HG03039 (cell line): ENCODE measurements around the gene KCNJ12.
"Not testable (repeated sequence)": the region's sequence is repeated elsewhere in the genome, so short reads cannot be mapped to it uniquely, and the experiment has no call there.

Experiments used
- ATAC-seq: cut with Tn5 transposase; IDR thresholded peaks from one replicate; pipeline ENCODE4 v1.9.1; 2021; ENCODE audit warnings: mild to moderate bottlenecking, moderate library complexity; ENCODE audit not compliant: unreplicated experiment

KCNJ12 gene

DNA sequence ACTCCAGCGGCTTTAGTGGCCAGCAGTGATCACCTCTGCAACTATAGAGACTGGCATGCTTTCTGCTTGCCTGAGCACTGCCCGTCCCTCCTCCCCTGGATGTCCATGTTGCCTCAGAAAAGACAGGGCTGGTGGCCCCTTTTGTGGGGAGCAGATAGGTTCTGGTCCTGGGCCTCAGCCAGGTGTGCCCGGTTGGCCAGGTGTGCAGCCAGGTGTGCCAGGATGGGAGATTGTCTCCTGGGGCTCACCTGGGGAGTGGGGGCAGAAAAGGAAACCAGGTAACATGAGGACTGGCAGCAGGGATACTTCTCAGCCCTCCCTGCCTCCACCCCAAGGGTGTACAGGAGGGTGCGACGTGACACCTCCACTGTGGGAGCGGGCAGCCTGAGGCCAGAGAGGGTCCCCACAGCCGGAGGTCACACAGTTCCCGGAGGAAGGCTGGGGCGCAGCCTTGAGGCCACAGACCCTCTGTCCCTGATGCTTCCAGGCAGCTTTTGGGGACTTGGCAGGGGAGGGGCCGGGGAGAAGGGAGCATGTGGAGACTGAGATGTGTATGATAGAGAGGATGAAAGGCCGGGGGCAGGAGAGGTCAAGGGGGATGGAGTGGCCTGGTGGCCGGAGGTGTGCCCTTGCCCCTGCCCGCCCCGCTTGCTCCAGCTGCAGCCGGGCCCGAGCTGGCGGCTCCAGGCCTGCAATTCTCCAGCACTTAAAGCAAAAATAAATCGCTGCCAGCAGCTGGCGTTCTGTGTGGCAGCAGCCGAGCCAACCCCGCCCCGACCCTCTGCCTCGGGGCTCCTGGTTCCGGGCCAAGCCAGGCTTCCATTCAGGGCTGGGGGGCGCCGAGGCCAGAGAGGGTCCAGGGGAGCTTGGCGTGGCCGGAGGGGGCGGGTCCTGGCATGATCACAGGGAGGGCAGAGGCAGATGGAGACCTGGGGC, 6.7 kb downstream of the KCNJ12 start:
- ATAC-seq, result no peak

DNA sequence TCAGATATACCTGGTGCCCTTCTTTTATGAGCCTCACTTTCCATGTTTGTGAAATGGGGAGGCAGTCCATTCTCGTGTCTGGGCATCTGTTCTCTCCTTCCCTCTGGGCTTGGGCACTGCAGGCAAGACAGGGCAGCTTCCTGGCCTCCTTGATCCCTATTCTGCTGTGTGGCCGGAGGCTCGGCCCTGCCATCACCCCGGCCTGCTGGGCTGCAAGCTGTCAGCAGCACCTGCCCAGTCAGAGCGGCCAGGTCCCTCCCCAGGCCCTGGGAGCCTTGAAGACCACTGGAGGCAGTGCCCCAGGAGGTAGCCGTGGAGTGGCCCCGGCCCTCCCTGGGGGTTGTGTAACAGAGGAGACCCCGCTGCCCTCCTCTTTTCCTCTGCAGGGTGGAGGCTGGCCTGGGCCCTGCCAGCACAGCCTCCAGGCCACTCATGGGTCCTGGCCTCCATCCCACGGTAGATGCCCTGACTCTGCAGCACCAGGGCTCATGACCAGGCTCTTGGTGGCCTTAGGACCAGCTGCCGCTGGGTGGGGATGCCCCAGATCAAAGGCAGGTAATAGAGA, 9.2 kb downstream of the KCNJ12 start:
- no peak for ATAC-seq

DNA sequence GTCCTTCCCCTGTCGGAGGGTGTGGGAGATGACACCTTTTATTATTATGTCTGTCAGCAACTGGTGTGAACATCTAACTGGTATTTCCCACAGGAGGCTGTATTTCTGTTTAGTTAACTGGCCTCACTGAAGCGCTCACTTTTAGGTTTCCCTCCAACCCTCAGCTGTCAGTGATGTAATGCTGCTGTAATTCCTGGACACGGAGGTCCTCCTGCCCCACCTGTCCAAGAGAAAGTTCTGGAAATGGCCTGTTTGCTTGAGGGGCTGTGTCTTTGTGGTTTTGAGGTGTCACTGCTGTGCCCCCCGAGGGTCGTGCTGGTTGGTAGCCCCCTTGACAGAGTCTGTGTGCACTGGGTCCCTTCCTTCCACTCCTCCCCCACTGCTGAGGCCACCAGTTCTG, 11.5 kb downstream of the KCNJ12 start:
- ATAC-seq, result no peak

DNA sequence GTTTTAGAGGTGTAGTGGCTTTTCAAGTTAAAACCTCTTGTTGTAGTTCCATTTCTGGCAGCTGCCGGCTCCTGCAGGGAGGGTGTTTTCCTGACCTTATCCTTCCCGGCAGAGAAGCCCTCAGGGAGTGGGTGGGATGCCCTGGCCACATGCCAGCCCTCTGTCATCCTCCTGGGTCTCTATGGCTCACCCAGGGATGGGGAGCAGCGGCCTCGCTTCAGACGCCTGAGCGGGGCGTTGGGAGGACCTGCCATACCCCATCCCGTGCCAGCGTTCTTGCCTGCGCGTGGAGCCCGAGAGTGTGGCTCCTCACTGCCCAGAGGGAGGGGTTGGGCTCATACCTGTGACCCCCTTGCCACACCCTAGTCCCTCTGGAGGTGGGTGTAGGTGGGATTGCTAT, 11.9 kb downstream of the KCNJ12 start:
- no peak for ATAC-seq

DNA sequence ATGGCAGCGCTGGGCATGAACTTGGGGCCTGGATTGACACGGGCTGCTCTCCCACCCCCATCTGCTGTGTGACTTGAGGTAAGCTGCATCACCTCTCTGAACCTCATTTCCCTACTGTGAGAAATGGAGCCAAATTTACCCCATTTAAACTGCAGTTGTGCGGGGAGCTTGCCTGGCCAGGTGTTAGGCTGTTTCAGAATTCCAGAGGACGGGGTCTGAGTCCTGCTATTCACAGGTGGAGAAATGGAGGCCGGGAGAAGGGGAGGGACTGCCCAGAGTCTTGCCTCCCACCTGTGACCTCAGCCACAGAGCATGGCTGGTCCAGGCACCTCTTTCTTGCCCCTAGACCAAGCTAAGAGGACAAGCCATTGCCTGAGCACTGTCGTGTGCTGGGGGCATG, 12.8 kb downstream of the KCNJ12 start:
- no peak for ATAC-seq

- no peak for ATAC-seq
Observed at GRCh38 chr17:21389394-21389793, 13.2 kb downstream of the KCNJ12 start.

GRCh38 chr17:21390294-21390693, 14.1 kb downstream of the KCNJ12 start:
- ATAC-seq, result no peak

GRCh38 chr17:21392266-21392665, 16.1 kb downstream of the KCNJ12 start:
- ATAC-seq, result no peak

DNA sequence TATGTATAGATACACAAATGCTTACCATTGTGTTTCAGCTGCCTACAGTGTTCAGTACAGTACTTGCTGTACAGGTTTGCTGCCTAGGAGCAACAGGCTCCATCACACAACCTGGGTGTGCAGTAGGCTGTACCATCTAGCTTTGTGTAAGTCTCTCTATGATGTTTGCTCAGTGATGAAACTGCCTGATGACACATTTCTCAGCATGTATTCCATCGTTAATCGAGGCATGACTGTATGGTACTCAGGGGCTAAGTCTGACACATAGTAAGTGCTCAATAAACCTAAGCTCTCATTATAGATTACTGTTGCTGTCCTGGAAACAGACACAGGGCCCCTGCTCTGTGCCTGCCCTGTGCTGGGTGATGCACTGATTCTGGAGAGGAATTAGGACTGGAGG, 18.1 kb downstream of the KCNJ12 start:
- no peak for ATAC-seq

DNA sequence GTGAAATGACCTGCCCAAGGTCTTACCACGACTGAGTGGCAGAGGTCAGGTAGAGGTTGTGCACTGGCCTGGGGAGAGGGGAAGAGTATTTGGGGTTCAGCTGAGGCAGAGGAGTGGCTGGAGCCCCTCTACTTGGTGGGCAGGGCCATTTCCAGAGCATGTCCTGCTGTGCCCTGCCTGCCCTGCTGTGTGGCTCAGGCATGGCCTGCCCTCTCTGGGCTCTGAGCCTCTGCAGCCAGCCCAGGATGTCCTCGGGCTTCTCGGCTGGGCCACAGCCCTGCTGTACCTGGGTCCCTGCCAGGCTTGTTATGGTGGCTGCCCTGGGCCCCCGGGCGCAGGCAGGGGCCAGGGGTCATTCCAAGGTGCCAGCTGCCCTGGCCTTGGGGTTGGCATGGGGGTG, 19.6 kb downstream of the KCNJ12 start:
- no peak for ATAC-seq

DNA sequence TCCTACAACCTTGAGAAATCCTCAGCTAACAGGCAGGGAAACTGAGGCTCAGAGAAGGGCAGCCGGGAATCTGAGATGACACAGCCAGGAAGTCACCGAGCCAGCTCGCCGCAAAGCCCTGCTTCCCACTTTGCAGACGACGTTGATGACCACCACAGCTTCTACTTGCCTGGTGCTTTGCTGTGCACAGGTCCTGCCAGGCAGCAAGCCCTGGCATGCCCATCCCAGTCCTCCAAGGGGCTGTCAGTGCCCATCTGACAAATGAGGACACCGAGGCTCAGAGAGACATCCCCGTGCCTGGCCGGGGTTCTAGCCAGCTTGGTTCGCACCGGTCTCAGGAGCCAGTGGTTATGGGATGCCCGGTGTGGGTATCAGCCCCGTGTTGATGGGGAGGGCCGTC, 20.1 kb downstream of the KCNJ12 start:
- no peak for ATAC-seq

- ATAC-seq, result no peak
Observed at GRCh38 chr17:21397341-21398190, 21.4 kb downstream of the KCNJ12 start.

GRCh38 chr17:21399474-21400186, 23.5 kb downstream of the KCNJ12 start:
- ATAC-seq, result no peak

GRCh38 chr17:21400187-21400569, 24.0 kb downstream of the KCNJ12 start:
- ATAC-seq, result not testable (repeated sequence)

DNA sequence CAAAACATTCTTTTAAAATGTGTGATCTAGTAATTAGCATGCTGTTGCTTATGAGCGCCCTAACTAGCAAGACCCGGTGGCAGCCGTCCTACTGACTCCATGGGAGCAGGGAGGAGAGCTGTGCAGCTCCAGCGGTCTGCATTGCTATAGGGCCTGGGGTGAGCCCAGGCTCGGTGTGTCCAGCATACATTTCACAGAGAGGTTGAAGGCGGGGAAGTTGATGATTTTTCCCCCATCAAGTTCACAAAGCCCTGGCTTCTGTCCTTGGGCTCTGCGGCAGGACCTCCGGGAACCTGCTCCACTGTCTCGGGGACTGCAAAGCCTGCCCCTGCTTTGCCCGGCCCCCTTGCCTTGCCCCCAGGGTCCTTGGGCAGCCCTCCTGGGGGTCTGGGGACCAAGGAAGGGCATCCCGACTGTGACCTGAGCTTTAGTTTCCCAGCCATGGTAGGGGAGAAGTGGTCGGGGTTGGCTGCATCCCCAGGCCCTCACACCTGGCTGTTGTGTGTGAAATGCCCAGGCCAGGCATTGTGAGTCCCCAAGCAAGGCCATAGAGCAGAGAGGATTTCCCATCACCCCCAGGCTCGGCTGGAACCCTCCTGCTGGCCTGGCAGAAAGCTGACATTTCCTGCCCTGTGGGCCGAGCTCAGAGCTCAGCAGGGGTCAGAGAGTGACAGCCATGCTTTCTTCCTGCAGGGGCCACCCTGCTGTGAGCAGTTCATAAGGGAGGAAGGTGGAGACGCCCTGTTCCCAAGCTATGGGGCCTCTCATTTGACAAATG, 24.8 kb downstream of the KCNJ12 start:
- ATAC-seq, result no peak

DNA sequence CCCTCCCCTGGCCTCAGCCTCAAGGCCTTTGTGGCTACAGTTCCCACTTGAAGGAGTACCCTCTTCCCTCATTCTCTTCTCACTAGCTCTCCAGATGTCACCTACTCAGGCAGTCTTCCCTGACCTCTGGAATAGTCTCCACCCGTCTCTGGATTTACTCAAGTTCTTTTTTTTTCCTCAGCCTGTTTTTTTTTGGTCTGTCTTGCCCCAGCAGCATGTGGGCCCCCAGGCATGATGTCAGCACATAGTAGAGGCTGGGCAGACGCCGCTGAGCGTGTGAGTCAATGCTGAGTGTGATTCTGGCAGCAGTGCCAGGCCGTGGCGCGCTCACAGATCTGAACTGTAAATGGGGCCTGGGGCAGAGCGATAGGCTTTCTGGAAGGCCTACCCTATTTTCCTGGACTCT, 26.0 kb downstream of the KCNJ12 start:
- not testable (repeated sequence) for ATAC-seq

DNA sequence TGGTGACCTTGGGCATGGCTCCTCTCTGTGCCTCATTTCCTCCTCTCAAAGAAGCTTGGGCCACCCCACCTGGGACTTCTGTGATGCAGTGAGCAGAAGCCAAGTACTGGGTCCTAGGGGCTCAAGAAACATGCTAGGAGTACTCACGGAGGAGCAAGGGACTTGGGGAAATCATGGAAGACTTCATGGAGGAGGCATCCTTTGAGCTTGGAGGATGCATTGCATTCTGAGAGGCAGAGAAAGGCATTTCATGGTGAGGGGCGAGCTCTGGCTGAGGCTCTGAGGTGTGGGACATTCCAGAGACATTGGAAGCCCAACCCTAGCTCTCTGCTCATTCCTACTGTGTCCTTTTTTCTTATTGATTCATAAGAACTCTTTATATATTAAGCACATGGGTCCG, 26.8 kb downstream of the KCNJ12 start:
- not testable (repeated sequence) for ATAC-seq

DNA sequence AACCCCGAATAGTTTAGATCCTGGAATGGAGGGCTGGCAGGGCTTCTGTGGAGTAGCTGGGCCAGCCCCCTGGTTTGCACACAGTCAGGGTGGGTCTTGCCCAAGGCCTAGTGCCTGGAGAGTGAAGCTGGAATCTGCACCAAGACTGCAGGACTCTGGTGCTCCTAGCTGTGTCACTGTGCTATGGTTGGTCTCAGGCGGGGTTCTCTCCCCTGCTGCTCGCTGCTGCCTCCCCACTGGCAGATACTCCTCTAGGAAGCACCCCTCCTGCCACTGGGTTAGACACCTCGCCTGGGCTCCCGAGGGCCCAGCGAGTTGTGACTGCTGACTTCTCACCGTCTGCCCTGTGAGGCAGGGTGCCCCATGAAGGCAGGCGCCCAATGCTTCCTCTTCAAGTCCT, 27.9 kb downstream of the KCNJ12 start:
- ATAC-seq, result not testable (repeated sequence)

DNA sequence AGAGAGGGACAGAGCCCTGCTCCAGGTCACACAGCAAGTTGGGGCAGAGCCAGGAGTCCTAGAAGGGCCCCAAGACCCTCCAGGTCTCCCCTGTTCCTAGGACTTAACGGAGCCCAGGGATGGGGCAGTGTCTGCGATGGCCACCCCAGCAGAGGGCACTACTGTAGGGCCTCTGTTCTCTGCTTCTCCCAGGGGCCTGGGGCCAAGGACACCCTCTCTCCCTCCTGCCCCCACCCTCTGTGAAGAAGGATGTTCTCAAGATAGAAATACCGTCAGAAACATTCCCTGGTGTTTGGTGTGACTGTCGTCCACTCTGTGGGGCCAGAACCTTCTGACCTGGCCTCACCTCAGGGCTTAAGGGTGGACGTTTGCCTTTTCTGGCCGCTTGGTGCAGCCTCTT, 28.4 kb downstream of the KCNJ12 start:
- ATAC-seq, result not testable (repeated sequence)
